ENCODE results near the gene HPX.

DNA sequence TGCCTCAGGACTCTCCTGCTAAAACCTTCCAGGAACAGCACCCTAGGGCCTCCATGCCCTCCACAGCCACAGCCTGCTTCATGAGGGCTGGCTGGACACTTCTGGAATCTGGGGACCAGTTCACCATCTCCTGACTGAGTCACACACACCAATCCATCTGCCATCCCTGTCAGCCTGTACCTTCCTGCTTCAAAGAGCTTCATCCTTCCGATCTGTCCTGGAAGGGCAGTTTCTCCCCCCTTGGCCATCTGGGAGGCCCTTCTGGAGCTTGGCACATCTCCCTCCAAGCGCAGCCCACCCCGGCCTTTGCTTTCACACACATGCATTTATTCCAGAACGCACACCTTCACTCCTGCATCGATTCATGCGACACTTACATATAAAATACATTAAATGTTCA is 34.9 kb downstream of the HPX start:
- TF ChIP-seq, protein P1, sequence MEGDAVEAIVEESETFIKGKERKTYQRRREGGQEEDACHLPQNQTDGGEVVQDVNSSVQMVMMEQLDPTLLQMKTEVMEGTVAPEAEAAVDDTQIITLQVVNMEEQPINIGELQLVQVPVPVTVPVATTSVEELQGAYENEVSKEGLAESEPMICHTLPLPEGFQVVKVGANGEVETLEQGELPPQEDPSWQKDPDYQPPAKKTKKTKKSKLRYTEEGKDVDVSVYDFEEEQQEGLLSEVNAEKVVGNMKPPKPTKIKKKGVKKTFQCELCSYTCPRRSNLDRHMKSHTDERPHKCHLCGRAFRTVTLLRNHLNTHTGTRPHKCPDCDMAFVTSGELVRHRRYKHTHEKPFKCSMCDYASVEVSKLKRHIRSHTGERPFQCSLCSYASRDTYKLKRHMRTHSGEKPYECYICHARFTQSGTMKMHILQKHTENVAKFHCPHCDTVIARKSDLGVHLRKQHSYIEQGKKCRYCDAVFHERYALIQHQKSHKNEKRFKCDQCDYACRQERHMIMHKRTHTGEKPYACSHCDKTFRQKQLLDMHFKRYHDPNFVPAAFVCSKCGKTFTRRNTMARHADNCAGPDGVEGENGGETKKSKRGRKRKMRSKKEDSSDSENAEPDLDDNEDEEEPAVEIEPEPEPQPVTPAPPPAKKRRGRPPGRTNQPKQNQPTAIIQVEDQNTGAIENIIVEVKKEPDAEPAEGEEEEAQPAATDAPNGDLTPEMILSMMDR (IDR thresholded peaks at IDR 0.05), result no peak
- TF ChIP-seq, protein P2, sequence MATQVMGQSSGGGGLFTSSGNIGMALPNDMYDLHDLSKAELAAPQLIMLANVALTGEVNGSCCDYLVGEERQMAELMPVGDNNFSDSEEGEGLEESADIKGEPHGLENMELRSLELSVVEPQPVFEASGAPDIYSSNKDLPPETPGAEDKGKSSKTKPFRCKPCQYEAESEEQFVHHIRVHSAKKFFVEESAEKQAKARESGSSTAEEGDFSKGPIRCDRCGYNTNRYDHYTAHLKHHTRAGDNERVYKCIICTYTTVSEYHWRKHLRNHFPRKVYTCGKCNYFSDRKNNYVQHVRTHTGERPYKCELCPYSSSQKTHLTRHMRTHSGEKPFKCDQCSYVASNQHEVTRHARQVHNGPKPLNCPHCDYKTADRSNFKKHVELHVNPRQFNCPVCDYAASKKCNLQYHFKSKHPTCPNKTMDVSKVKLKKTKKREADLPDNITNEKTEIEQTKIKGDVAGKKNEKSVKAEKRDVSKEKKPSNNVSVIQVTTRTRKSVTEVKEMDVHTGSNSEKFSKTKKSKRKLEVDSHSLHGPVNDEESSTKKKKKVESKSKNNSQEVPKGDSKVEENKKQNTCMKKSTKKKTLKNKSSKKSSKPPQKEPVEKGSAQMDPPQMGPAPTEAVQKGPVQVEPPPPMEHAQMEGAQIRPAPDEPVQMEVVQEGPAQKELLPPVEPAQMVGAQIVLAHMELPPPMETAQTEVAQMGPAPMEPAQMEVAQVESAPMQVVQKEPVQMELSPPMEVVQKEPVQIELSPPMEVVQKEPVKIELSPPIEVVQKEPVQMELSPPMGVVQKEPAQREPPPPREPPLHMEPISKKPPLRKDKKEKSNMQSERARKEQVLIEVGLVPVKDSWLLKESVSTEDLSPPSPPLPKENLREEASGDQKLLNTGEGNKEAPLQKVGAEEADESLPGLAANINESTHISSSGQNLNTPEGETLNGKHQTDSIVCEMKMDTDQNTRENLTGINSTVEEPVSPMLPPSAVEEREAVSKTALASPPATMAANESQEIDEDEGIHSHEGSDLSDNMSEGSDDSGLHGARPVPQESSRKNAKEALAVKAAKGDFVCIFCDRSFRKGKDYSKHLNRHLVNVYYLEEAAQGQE (IDR thresholded peaks at IDR 0.05; ENCODE audit: insufficient read depth in 1 of 2, low read depth in 2 of 2, low read length in 1 of 2), result no peak

Data from Panc1 (cell line).